GM19240 (cell line): ENCODE measurements around the gene FBXO30.

Source experiments
- DNase-seq: peaks from one replicate; pipeline ENCODE4 v3.0.0; 2011; ENCODE audit warnings: low spot score; ENCODE audit not compliant: insufficient read length

The FBXO30 gene

GRCh38 chr6:145756170-145756662 lies 58.4 kb downstream of the FBXO30 start:
- no peak for DNase-seq

- no peak for DNase-seq
Observed at GRCh38 chr6:145755682-145756081, 58.9 kb downstream of the FBXO30 start.

- DNase-seq, result no peak
Observed at GRCh38 chr6:145752638-145753037, 62.0 kb downstream of the FBXO30 start.

GRCh38 chr6:145749632-145750031 lies 65.0 kb downstream of the FBXO30 start:
- peak; percentile 4 for DNase-seq

GRCh38 chr6:145745861-145746260 lies 68.7 kb downstream of the FBXO30 start:
- DNase-seq, result no peak

GRCh38 chr6:145744619-145745018 lies 70.0 kb downstream of the FBXO30 start:
- DNase-seq, result no peak
